GM19468 (cell line): Measurements from ENCODE around the gene MISFA.
"Not testable (repeated sequence)": the region's sequence is repeated elsewhere in the genome, so short reads cannot be mapped to it uniquely, and the experiment has no call there.

Source experiments
- ATAC-seq: cut with Tn5 transposase; IDR thresholded peaks from one replicate; pipeline ENCODE4 v1.9.1; 2021; ENCODE audit warnings: mild to moderate bottlenecking, moderate library complexity, moderate number of reproducible peaks; ENCODE audit not compliant: unreplicated experiment; ENCODE audit errors: extremely low read depth

The MISFA gene

DNA sequence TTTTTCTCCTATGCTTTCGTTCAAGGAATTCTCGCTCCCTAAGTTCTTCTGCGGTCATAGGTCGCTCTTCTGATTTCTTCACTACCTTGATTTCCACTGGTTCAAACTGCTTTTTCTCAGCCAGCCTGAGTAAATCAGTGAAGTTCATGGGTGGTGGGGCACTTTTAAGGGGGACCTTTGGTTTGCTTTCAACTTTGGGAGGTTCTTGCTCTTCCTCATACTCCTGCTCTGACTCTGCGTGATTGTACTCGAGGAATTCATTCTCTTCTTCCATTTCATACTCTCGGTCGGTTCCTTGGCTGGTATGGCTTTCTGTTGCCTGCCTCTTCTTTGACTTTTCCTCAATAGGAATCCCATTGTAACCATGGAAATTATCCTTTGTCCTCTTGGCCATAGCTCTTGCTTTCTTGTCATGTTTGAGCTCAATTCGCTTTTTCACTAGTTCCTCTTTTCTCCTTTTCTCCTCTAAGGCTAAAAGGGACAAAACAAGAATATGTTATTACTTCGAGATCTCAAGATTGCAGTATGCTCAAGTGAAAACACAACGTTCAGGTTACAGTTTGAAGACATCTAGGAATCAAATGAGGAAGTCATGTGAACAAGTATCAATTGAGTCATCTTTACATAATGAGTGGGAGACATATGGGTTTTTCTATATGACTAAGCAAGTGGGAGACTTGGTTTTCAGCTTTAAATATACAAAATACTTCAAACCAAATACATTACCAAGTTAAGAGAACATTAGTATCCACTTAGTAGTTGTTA is 16.2 kb downstream of the MISFA start:
- ATAC-seq: peak; percentile 82

GRCh38 chr11:18617688-18618341 is 18.2 kb downstream of the MISFA start:
- no peak for ATAC-seq

GRCh38 chr11:18618342-18619025 is 18.9 kb downstream of the MISFA start:
- ATAC-seq: no peak

- no peak for ATAC-seq
Measured at GRCh38 chr11:18623707-18624106, 24.1 kb downstream of the MISFA start.

DNA sequence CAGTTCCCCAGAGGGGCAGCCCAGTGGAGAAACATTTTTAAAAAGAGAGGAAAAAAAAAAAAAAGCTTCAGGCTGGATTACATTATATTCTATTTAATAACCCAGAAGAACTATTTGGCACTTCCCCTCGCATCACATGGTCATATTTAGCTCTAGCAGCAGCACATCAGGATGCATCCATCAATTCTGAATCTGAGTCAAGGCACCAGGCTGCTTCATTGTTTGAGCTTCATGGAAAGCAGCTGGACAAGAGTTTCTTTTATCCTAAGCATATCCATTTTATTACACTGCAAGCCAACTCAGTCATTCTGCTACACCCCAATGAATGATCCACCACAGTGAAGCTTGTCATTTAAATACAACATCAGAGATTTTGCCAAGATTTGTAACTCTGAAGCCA is 24.6 kb downstream of the MISFA start:
- no peak for ATAC-seq

DNA sequence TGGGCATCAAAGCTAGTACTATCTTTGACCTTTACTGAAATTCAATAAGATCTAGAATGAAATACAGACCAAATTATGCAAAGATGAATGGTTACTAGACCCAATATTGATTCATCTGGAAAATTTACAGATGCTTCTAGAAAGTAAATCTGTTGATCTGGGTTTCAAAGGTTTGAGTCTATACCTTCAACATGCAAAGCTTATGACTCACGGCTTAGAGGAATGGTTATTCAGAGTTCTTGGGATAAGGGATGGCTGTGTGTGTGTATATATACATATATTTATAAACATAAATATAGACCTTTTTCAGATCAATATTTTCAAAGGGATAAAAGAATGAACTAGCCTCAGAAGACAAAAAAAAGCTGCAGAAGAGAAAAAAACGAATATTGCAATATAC is 33.3 kb downstream of the MISFA start:
- no peak for ATAC-seq

- ATAC-seq: peak; percentile 79
Measured at GRCh38 chr11:18633256-18634139, 33.9 kb downstream of the MISFA start.

DNA sequence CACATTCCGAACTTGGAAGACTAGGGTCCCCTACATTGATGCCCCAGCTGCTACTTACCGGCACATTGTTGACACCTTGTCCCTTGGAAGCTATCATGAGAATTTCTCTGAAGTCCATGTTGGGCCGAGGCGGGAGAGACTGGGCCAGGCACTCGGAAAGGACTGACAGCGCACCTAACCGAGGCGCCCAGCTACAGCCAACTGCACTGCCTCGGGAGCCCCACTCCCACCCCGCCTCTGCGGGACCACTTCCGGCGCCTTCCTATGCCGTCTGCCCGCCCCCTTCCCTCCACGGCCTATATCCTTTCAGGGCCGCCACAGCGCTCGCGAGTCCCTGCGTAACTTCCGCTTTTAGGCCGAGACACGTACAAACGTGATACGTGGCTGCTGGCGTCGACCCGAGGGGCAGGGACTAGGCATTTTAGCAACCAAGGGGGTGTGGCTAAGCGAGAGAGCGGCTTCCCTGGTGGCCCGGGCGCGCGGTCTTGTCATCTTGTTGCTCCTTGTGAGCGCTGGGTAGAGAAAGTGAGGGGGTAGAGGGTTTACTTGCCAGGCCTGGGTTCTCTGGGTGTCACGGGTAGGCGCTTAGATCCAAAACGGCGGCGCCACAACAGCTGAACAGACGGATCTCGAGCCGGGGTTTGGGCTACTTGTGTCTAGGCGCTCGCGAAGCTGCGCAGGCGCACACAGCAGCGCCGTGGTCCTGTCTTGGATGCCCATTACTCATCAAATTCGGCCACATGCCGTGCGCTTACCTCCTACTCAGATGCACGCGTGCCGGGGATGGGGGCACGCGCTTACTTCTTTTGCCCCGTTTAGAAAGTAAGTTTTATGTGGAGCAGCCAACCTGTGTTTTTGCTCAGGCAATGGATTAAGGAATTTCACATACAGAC is 34.8 kb downstream of the MISFA start, which contains the start of gene SPTY2D1:
Gene SPTY2D1, minus strand, starts transcription at position 203 of the 893 bp plus-strand sequence. Its CDS starts 85 bp downstream, at position 118.
- peak; percentile 77 for ATAC-seq

- no peak for ATAC-seq
Measured at GRCh38 chr11:18641677-18642076, 42.1 kb downstream of the MISFA start.

GRCh38 chr11:18643034-18643433 is 43.4 kb downstream of the MISFA start:
- ATAC-seq: not testable (repeated sequence)

DNA sequence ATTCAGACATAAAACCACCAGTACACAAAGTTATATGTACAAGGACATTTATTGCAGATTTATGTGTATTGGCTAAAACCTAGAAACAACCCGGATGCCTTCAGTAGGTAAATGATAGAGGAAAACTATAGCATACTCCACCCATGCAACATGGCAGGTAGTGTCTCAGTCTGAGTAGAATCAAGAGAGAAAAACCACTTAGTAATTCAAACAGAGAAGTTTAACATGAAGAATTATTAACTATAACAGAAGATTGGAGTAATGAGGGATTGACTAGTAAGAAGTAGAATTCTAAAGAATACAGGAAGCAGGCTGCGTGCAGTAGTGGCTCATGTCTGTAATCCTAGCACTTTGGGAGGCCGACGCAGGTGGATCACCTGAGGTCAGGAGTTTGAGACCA is 50.8 kb downstream of the MISFA start:
- no peak for ATAC-seq

GRCh38 chr11:18650859-18651557 is 51.4 kb downstream of the MISFA start:
- ATAC-seq: no peak
